HCT116 (cell line): ENCODE data around the gene GSC. TPM values are rescaled to one million over a fixed set of nuclear protein-coding genes. Genes with fewer than 3 reads are reported as not detected.

Experiments
- ATAC-seq: fragments of 200-7000 bp; cut with Tn5 transposase; 2 replicates; pipeline ENCODE4 v1.9.1; 2020; ENCODE audit warnings: mild to moderate bottlenecking, moderate library complexity
- BruUV-seq: library from RNA; stranded (reverse); fragments of 400-500 nt; replicated peaks from 2 replicates; lab custom pipeline; 2021; lab: Mats Ljungman, UMichigan
- CTCF ChIA-PET: fragments of 300-600 bp; sonication (Branson Sonifier 250); formaldehyde crosslinking; loops from one replicate; lab custom pipeline; 2021; ENCODE audit warnings: antibody characterized with exemption; lab: Charles Lee
- POLR2A ChIA-PET: fragments of 300-600, 350-600 bp; sonication (Branson Sonifier 250); formaldehyde crosslinking; loops from one replicate; lab custom pipeline; 2021; ENCODE audit warnings: antibody characterized with exemption; lab: Charles Lee
- RAD21 ChIA-PET, 2 experiments: fragments of 300-600 bp; sonication (Branson Sonifier 250); formaldehyde crosslinking; loops; one replicate each; lab custom pipeline; 2023; ENCODE audit warnings: low total read pairs in 2 of 2; ENCODE audit not compliant: uncharacterized antibody in 2 of 2, unreplicated experiment in 2 of 2, low non-redundant PET in 1 of 2; lab: Charles Lee
- DNase-seq: peaks from one replicate; pipeline ENCODE4 v3.0.0-alpha.2; 2010; ENCODE audit warnings: low read depth, low spot score
- H2AFZ ChIP-seq: fragments of 200-600 bp; shearing (Covaris generic), sonication (generic); 2 replicates; pipeline ENCODE4 v1.6.1; 2017; ENCODE audit warnings: low read depth, mixed run types, mixed read lengths, antibody characterized with exemption, low read length; ENCODE audit not compliant: poor library complexity, severe bottlenecking
- H3K27ac ChIP-seq: 2 replicates; pipeline ENCODE4 v1.5.1; 2012; ENCODE audit warnings: low read depth, low read length
- H3K27me3 ChIP-seq: fragments of 200-600 bp; sonication (generic); 2 replicates; pipeline ENCODE4 v1.6.1; 2016; ENCODE audit warnings: mixed run types, low read length, mixed read lengths; ENCODE audit not compliant: insufficient read depth
- H3K36me3 ChIP-seq, 2 experiments: fragments of 200-500 bp in 1 of 2; fragments of 200-600 bp in 1 of 2; sonication (Bioruptor generic) in 1 of 2; sonication (generic) in 1 of 2; 2 replicates each; pipeline versions ENCODE4 v1.5.1 to v1.6.1; 2014 to 2016; ENCODE audit warnings: low read length in 2 of 2, inconsistent platforms in 1 of 2, mixed read lengths in 1 of 2, mixed run types in 1 of 2; ENCODE audit not compliant: insufficient read depth in 2 of 2, control insufficient read depth in 1 of 2
- H3K4me1 ChIP-seq, 2 experiments: fragments of 200-600 bp in 1 of 2; sonication (generic) in 1 of 2; 2 replicates each; pipeline versions ENCODE4 v1.5.1 to v1.6.1; 2012 to 2017; ENCODE audit warnings: low read length in 2 of 2, inconsistent platforms in 1 of 2, mild to moderate bottlenecking in 1 of 2, mixed read lengths in 1 of 2, mixed run types in 1 of 2, moderate library complexity in 1 of 2; ENCODE audit not compliant: insufficient read depth in 2 of 2, control insufficient read depth in 1 of 2
- H3K4me2 ChIP-seq: fragments of 200-600 bp; sonication (generic); 2 replicates; pipeline ENCODE4 v1.6.1; 2017; ENCODE audit warnings: mixed run types, low read length, mixed read lengths
- H3K4me3 ChIP-seq, 2 experiments: fragments of 200-600 bp in 1 of 2; sonication (generic) in 1 of 2; replicated peaks in 1 of 2; 2 replicates each; pipeline ENCODE4 v1.5.1; 2011 to 2016; ENCODE audit warnings: low read length in 2 of 2, control low read depth in 1 of 2, low read depth in 1 of 2, mild to moderate bottlenecking in 1 of 2, mixed read lengths in 1 of 2, mixed run types in 1 of 2
- H3K79me2 ChIP-seq: fragments of 200-600 bp; sonication (generic); 2 replicates; pipeline ENCODE4 v1.6.1; 2017; ENCODE audit warnings: mild to moderate bottlenecking, mixed run types, low read length, moderate library complexity, mixed read lengths; ENCODE audit not compliant: insufficient read depth
- H3K9ac ChIP-seq: fragments of 200-600 bp; sonication (generic); 2 replicates; pipeline ENCODE4 v1.6.1; 2016; ENCODE audit warnings: low read length, mixed read lengths
- H3K9me2 ChIP-seq: fragments of 200-600 bp; sonication (generic), shearing (Covaris generic); 2 replicates; pipeline ENCODE4 v1.6.1; 2017; ENCODE audit warnings: mixed run types, mild to moderate bottlenecking, moderate library complexity; ENCODE audit not compliant: insufficient read depth
- H3K9me3 ChIP-seq, 2 experiments: fragments of 200-500 bp in 1 of 2; fragments of 200-600 bp in 1 of 2; sonication (Bioruptor generic) in 1 of 2; sonication (generic) in 1 of 2; 2 replicates each; pipeline ENCODE4 v1.6.1; 2014 to 2017; ENCODE audit warnings: low read length in 2 of 2, mixed read lengths in 2 of 2, inconsistent platforms in 1 of 2, low read depth in 1 of 2, mild to moderate bottlenecking in 1 of 2, mixed run types in 1 of 2, moderate library complexity in 1 of 2; ENCODE audit not compliant: control insufficient read depth in 1 of 2, insufficient read depth in 1 of 2
- H4K20me1 ChIP-seq: fragments of 200-600 bp; sonication (generic), shearing (Covaris generic); 2 replicates; pipeline ENCODE4 v1.6.1; 2017; ENCODE audit warnings: mixed run types, mild to moderate bottlenecking, moderate library complexity; ENCODE audit not compliant: insufficient read depth
- ATF3 ChIP-seq: IDR thresholded peaks from 2 replicates; pipeline ENCODE4 v1.6.1; 2012
- CBX3 ChIP-seq: IDR thresholded peaks from 2 replicates; pipeline ENCODE4 v1.6.1; 2012; ENCODE audit warnings: low read depth
- CEBPB ChIP-seq: IDR thresholded peaks from 2 replicates; pipeline ENCODE4 v1.6.1; 2012; ENCODE audit warnings: low read depth
- EGR1 ChIP-seq: IDR thresholded peaks from 2 replicates; pipeline ENCODE4 v1.6.1; 2012; ENCODE audit warnings: low read depth
- EZH2 ChIP-seq: fragments of 200-600 bp; sonication (generic); IDR thresholded peaks from 2 replicates; pipeline ENCODE4 v1.6.1; 2017; ENCODE audit warnings: antibody characterized with exemption, mixed run types
- FOSL1 ChIP-seq: IDR thresholded peaks from 2 replicates; pipeline ENCODE4 v1.6.1; 2012; ENCODE audit warnings: low read depth
- POLR2A ChIP-seq: IDR thresholded peaks from 2 replicates; pipeline ENCODE4 v1.7.0; 2011; ENCODE audit warnings: borderline replicate concordance; ENCODE audit not compliant: insufficient read depth, insufficient read length; ENCODE audit errors: extremely low read depth
- POLR2AphosphoS5 ChIP-seq: IDR thresholded peaks from 2 replicates; pipeline ENCODE4 v1.6.1; 2011; ENCODE audit warnings: mild to moderate bottlenecking, low read depth, low read length, moderate library complexity
- RAD21 ChIP-seq: IDR thresholded peaks from 2 replicates; pipeline ENCODE4 v1.6.1; 2012; ENCODE audit warnings: low read depth, mild to moderate bottlenecking
- SRF ChIP-seq: IDR thresholded peaks from 2 replicates; pipeline ENCODE4 v1.6.1; 2012; ENCODE audit warnings: low read depth
- TCF7L2 ChIP-seq: IDR thresholded peaks from 2 replicates; pipeline ENCODE4 v1.7.0; 2011; ENCODE audit warnings: borderline replicate concordance, inconsistent platforms; ENCODE audit not compliant: insufficient read depth, insufficient read length; ENCODE audit errors: extremely low read depth
- ZBTB33 ChIP-seq: IDR thresholded peaks from 2 replicates; pipeline ENCODE4 v1.6.1; 2011; ENCODE audit warnings: mild to moderate bottlenecking, low read length, moderate library complexity; ENCODE audit not compliant: insufficient replicate concordance; ENCODE audit errors: extremely low read depth
- ZFX ChIP-seq: fragments of 450-650 bp; IDR thresholded peaks from 2 replicates; pipeline ENCODE4 v1.6.1; 2017
- ZNF274 ChIP-seq: fragments of 200-500 bp; sonication (Bioruptor generic); IDR thresholded peaks from 2 replicates; pipeline ENCODE4 v1.6.1; 2014; ENCODE audit warnings: mild to moderate bottlenecking, low read depth, low read length, inconsistent platforms
- intact Hi-C: fragments of 100-400 bp; cut with micrococcal nuclease; formaldehyde crosslinking; loops from 2 replicates; pipeline ENCODE4 v1.10.0; 2022
- total RNA-seq: library from RNA; stranded (reverse); gene quantifications from one replicate; pipeline ENCODE4 v1.2.1, GENCODE V29; 2021; ENCODE audit not compliant: unreplicated experiment
- TF ChIP-seq, protein P1 (sequence below): IDR thresholded peaks from 2 replicates; pipeline ENCODE4 v1.6.1; 2012
- TF ChIP-seq, protein P2 (sequence below): IDR thresholded peaks from 2 replicates; pipeline ENCODE4 v1.6.1; 2012; ENCODE audit warnings: low read depth
- TF ChIP-seq, protein P3 (sequence below), 3 experiments: fragments of 200-600 bp in 1 of 3; sonication (generic) in 1 of 3; IDR thresholded peaks in 2 of 3; conservative IDR thresholded peaks in 1 of 3; 2 replicates each; pipeline ENCODE4 v1.5.1; 2012 to 2017; ENCODE audit warnings: low read depth in 2 of 3, low read length in 2 of 3, antibody characterized with exemption in 1 of 3, borderline replicate concordance in 1 of 3, control low read depth in 1 of 3, mild to moderate bottlenecking in 1 of 3, mixed read lengths in 1 of 3, mixed run types in 1 of 3, moderate library complexity in 1 of 3; ENCODE audit not compliant: insufficient read depth in 1 of 3

GSC gene
- total RNA-seq, 1 experiment from 2014 or later = not detected

DNA sequence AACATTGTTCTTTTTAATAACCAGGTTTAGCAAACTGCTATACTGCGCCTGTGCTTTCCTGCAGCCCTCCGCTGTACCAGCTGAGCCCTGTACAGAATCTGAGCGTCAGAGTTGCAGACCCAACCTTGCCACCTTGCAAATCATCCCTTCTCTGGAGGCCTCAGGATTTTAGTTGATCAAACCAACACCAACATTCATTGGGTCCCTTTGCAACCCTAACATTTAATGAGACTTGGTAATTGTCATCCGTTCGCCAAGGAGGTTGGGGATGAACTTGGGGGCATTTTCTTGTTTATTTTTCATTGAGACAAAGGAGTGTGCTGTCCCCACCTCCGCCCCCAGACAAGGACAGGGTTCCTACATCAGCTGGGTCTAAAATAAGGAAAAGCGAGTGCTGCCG, 2.6 kb upstream of the GSC start:
- H3K4me3 ChIP-seq = no peak overlapping the region

More for the DNA sequence above, 2.6 kb upstream of the GSC start:
- Histone ChIP-seq H3K4me2 (no peak overlapping the region), H3K9me2 (no peaks in the 10 kb centered on the region), H3K36me3 (no peaks in the 10 kb centered on the region), H3K4me1 (no peaks in the 10 kb centered on the region), H3K9me3 (no peaks in the 10 kb centered on the region), H2AFZ (no peak overlapping the region), H3K79me2 (no peaks in the 10 kb centered on the region), H4K20me1 (no peaks in the 10 kb centered on the region), H3K27me3 (peaks cover 7% of the 10 kb centered on the region; the same call in 1 of the 2 replicates), H3K27ac (no peak overlapping the region), H3K9ac (no peak overlapping the region)
- RAD21 ChIA-PET = interaction anchor here in 1 of 2 experiments (1.7 kb wide), 1 partner anchor 23 kb away, joined by 3 read pairs; no protein-coding TSS in a partner anchor
- POLR2A ChIA-PET = no interaction called here
- TF ChIP-seq, protein P1, sequence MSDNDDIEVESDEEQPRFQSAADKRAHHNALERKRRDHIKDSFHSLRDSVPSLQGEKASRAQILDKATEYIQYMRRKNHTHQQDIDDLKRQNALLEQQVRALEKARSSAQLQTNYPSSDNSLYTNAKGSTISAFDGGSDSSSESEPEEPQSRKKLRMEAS = no peak
- TF ChIP-seq CEBPB = no peak
- TF ChIP-seq FOSL1 = no peak
- no peak for TF ChIP-seq EGR1
- TF ChIP-seq, protein P2, sequence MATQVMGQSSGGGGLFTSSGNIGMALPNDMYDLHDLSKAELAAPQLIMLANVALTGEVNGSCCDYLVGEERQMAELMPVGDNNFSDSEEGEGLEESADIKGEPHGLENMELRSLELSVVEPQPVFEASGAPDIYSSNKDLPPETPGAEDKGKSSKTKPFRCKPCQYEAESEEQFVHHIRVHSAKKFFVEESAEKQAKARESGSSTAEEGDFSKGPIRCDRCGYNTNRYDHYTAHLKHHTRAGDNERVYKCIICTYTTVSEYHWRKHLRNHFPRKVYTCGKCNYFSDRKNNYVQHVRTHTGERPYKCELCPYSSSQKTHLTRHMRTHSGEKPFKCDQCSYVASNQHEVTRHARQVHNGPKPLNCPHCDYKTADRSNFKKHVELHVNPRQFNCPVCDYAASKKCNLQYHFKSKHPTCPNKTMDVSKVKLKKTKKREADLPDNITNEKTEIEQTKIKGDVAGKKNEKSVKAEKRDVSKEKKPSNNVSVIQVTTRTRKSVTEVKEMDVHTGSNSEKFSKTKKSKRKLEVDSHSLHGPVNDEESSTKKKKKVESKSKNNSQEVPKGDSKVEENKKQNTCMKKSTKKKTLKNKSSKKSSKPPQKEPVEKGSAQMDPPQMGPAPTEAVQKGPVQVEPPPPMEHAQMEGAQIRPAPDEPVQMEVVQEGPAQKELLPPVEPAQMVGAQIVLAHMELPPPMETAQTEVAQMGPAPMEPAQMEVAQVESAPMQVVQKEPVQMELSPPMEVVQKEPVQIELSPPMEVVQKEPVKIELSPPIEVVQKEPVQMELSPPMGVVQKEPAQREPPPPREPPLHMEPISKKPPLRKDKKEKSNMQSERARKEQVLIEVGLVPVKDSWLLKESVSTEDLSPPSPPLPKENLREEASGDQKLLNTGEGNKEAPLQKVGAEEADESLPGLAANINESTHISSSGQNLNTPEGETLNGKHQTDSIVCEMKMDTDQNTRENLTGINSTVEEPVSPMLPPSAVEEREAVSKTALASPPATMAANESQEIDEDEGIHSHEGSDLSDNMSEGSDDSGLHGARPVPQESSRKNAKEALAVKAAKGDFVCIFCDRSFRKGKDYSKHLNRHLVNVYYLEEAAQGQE = no peak
- no peak for TF ChIP-seq ATF3
- TF ChIP-seq EZH2 = no peak
- no peak for TF ChIP-seq RAD21
- TF ChIP-seq, protein P3, sequence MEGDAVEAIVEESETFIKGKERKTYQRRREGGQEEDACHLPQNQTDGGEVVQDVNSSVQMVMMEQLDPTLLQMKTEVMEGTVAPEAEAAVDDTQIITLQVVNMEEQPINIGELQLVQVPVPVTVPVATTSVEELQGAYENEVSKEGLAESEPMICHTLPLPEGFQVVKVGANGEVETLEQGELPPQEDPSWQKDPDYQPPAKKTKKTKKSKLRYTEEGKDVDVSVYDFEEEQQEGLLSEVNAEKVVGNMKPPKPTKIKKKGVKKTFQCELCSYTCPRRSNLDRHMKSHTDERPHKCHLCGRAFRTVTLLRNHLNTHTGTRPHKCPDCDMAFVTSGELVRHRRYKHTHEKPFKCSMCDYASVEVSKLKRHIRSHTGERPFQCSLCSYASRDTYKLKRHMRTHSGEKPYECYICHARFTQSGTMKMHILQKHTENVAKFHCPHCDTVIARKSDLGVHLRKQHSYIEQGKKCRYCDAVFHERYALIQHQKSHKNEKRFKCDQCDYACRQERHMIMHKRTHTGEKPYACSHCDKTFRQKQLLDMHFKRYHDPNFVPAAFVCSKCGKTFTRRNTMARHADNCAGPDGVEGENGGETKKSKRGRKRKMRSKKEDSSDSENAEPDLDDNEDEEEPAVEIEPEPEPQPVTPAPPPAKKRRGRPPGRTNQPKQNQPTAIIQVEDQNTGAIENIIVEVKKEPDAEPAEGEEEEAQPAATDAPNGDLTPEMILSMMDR (IDR thresholded peaks at IDR 0.05 in 2 of 3, conservative IDR thresholded peaks at IDR 0.05 in 1 of 3; ENCODE audit: borderline replicate concordance in 1 of 3, insufficient read depth in 1 of 3, low read depth in 2 of 3, low read length in 2 of 3) = no peak
- TF ChIP-seq CBX3 = no peak
- no peak for TF ChIP-seq POLR2A
- no peak for TF ChIP-seq ZBTB33
- no peak for TF ChIP-seq ZFX
- no peak for TF ChIP-seq SRF
- TF ChIP-seq ZNF274 = no peak
- no peak for TF ChIP-seq POLR2AphosphoS5
- TF ChIP-seq TCF7L2 = no peak
- BruUV-seq = no TSS peak
- CTCF ChIA-PET = no interaction called here
- ATAC-seq = no peak
- no peak for DNase-seq
- intact Hi-C loops = no loop called here
